HCT116 (cell line): ENCODE measurements around the gene C9orf43.

Source experiments
- CTCF ChIP-seq, 3 experiments: fragments of 200-600 bp in 1 of 3; sonication (generic) in 1 of 3; IDR thresholded peaks in 2 of 3; conservative IDR thresholded peaks in 1 of 3; 2 replicates each; pipeline ENCODE4 v1.5.1; 2012 to 2017; ENCODE audit warnings: low read depth in 2 of 3, low read length in 2 of 3, antibody characterized with exemption in 1 of 3, borderline replicate concordance in 1 of 3, control low read depth in 1 of 3, mild to moderate bottlenecking in 1 of 3, mixed read lengths in 1 of 3, mixed run types in 1 of 3, moderate library complexity in 1 of 3; ENCODE audit not compliant: insufficient read depth in 1 of 3
- EZH2 ChIP-seq: fragments of 200-600 bp; sonication (generic); IDR thresholded peaks from 2 replicates; pipeline ENCODE4 v1.6.1; 2017; ENCODE audit warnings: antibody characterized with exemption, mixed run types
- POLR2A ChIP-seq: IDR thresholded peaks from 2 replicates; pipeline ENCODE4 v1.7.0; 2011; ENCODE audit warnings: borderline replicate concordance; ENCODE audit not compliant: insufficient read depth, insufficient read length; ENCODE audit errors: extremely low read depth
- POLR2AphosphoS5 ChIP-seq: IDR thresholded peaks from 2 replicates; pipeline ENCODE4 v1.6.1; 2011; ENCODE audit warnings: mild to moderate bottlenecking, low read depth, low read length, moderate library complexity

- TF ChIP-seq POLR2A (no peak), CTCF (IDR thresholded peaks at IDR 0.05 in 2 of 3, conservative IDR thresholded peaks at IDR 0.05 in 1 of 3; ENCODE audit: borderline replicate concordance in 1 of 3, insufficient read depth in 1 of 3, low read depth in 2 of 3, low read length in 2 of 3) (no peak), POLR2AphosphoS5 (no peak), EZH2 (no peak)
These were observed 53.7 kb downstream of the C9orf43 start for GRCh38 chr9:113464286-113464660.
